ENCODE measurements around the gene DAG1.

DNA sequence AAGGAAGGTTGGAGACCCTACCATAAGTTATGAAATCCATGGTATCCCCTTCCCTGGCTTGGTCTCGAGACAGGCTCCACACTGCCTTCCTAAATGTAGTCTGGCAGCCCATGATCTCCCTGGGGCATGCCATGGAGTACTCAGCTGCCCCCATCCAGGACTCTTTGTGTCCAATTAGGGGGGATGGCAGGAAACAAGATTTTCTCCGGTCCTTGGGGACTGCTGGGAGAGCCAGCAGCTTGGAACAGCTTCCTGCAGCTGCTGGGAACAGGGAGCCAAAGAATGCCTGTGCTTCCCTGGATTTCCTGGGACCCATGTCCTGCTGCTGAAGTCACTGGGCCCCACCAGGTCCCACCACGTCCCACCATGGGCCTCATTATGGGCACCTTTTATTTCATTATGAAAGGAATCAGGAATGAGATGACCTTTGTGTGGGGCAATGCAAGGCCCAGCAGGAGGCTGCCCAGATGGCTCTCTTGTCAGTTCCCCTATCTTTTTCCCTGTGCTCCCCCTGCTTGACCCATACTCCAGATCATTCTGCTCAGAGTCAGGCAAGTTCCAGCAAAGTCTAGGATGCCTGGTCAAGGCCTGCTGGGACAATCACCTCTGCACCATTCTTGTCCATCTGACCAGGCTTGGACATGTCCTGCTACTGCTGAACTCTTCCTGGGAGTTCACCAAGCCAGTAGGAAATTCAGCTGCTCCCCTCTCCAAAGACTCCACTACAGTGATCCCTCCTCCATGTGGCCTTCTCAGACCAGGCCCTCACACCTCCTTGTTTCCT, 15.0 kb upstream of the DAG1 start:
- no peak for TF ChIP-seq RAD21 (IDR thresholded peaks at IDR 0.05; ENCODE audit: low read length)
- TF ChIP-seq, protein P1, sequence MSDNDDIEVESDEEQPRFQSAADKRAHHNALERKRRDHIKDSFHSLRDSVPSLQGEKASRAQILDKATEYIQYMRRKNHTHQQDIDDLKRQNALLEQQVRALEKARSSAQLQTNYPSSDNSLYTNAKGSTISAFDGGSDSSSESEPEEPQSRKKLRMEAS (IDR thresholded peaks at IDR 0.05; ENCODE audit: low read depth) = no peak
- TF ChIP-seq, protein P2, sequence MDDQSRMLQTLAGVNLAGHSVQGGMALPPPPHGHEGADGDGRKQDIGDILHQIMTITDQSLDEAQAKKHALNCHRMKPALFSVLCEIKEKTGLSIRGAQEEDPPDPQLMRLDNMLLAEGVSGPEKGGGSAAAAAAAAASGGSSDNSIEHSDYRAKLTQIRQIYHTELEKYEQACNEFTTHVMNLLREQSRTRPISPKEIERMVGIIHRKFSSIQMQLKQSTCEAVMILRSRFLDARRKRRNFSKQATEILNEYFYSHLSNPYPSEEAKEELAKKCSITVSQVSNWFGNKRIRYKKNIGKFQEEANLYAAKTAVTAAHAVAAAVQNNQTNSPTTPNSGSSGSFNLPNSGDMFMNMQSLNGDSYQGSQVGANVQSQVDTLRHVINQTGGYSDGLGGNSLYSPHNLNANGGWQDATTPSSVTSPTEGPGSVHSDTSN (IDR thresholded peaks at IDR 0.05) = no peak
- no peak for TF ChIP-seq TCF12 (IDR thresholded peaks at IDR 0.05)
- no peak for TF ChIP-seq EZH2phosphoT487 (IDR thresholded peaks at IDR 0.05; ENCODE audit: borderline replicate concordance, low read depth)
- TF ChIP-seq, protein P3, sequence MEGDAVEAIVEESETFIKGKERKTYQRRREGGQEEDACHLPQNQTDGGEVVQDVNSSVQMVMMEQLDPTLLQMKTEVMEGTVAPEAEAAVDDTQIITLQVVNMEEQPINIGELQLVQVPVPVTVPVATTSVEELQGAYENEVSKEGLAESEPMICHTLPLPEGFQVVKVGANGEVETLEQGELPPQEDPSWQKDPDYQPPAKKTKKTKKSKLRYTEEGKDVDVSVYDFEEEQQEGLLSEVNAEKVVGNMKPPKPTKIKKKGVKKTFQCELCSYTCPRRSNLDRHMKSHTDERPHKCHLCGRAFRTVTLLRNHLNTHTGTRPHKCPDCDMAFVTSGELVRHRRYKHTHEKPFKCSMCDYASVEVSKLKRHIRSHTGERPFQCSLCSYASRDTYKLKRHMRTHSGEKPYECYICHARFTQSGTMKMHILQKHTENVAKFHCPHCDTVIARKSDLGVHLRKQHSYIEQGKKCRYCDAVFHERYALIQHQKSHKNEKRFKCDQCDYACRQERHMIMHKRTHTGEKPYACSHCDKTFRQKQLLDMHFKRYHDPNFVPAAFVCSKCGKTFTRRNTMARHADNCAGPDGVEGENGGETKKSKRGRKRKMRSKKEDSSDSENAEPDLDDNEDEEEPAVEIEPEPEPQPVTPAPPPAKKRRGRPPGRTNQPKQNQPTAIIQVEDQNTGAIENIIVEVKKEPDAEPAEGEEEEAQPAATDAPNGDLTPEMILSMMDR (IDR thresholded peaks at IDR 0.05) = no peak

All from SK-N-SH (cell line).